Activated naive CD4-positive, alpha-beta T cell (primary cell): ENCODE measurements around the gene KRT75.

ENCODE experiments used
- DNase-seq, 4 experiments: peaks; one replicate each; lab custom pipeline; 2025; lab: John Stamatoyannopoulos, UW

The KRT75 gene

DNA sequence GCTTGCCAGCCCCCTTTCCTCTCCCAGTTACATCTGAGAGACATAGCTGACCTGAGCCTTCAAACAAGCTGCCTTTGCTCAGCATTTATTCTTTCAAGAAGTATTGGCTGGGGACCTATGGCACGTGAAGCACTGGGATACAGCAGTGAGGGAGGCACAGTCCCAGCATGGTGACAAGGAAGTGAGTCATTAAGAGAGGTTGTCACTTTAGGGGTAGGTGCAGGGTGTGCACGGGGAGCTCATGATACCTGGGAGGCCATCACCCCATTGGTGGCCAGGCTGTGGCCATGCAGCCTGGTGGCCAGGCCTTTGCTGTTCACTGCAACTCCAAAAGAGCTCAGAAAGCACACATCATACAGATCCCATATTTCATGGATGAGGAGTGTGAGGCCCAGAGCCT, 5.7 kb upstream of the KRT75 start:
- no peak for DNase-seq

DNA sequence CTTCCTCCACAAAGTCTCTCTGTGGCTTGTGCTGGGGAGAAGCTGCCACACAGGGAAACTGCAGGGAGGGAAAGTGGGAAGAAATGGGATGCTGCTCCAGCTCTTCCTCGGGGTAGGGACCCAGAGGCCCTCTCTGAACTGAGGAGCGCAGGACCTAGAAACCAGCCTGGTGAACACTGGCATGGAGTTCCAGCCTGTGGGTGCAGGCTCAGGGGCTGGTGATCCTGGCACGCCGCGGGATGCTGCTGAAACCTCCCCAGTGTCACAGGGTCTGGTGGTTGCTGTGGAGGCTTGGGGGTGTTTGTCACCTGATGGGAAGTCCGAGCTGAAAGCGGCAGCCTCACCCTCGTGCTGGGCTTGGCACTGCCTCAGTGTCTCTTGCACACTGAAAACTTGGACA, 5.2 kb upstream of the KRT75 start:
- DNase-seq: no peak

DNA sequence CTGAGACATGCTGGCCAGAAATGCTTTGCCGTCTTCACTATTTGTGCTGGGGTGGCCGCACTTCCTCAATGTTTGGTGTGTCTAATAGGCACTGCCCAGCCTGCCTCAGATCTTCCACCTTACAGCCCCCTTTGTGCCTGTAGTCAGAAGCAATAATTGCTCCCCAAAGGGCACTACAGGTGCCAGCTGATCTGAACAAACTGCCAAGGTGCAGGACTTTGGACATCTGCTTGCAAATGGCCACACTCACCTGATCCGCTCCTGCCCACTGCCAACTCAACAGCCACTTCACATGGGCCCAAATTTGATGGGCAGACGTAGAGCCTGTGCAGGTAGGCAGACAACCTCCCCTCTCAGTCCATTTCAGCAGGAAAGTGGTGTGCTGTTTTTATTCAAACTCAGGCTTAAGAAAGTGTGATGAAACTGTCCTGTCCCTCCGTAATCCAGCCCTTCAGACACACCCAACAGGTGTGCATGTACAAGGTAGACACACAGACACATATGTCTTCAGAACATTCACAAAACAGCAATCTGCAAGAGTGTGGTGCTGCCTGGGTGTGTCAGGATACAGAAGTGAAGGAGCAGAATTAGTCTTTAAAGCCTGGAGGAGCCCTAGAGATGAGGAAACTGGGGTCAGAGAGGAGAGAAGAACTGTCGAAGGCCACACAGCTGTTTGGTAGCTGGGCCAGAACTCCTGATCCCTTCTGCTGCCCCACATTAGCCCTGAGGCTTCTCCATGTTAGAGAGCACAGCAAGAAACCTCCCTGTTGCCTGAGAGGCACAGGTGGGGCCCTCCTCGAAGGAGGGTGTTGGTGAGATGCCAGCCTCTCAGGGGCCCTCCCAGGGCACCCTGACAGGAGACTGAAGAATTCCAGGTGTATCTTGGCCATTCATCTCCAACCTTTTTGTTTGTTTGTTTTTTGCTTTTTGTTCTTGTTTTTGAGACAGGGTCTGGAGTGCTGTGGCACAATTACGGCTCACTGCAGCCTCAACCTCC, 4.4 kb upstream of the KRT75 start:
- no peak for DNase-seq

- no peak for DNase-seq
These were observed 3.3 kb upstream of the KRT75 start for GRCh38 chr12:52437508-52437907.

DNA sequence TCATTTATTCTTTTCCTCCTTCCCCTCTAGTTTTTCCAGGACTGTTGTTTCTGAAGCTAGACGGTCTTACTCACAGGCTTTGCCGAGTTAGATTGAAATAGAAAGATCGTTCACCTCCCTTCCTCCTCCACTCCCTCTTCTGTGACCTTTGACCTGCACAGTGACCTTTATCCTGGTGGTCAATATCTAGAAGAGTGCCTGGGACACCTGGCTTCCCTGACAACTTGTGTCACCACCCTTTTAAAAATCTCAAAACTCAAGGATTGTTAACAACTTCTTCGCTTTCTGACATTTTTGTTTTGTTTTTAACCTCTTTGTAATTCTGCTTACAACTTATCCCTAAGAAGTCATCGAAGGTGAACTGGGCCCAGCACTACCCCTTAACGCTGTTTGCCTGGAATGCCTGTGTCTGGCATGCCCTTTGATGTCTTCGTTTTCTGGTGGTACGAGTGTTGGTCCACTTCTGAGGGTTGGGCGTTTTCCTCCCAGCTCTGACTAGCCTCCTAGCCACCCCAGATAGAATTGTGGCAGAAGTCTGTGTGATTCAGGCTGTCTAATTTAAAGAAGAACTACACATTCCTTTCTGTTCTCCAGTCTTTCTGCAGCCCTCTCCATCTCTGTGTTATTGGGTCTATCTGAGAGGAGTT, 2.8 kb upstream of the KRT75 start:
- no peak for DNase-seq

DNA sequence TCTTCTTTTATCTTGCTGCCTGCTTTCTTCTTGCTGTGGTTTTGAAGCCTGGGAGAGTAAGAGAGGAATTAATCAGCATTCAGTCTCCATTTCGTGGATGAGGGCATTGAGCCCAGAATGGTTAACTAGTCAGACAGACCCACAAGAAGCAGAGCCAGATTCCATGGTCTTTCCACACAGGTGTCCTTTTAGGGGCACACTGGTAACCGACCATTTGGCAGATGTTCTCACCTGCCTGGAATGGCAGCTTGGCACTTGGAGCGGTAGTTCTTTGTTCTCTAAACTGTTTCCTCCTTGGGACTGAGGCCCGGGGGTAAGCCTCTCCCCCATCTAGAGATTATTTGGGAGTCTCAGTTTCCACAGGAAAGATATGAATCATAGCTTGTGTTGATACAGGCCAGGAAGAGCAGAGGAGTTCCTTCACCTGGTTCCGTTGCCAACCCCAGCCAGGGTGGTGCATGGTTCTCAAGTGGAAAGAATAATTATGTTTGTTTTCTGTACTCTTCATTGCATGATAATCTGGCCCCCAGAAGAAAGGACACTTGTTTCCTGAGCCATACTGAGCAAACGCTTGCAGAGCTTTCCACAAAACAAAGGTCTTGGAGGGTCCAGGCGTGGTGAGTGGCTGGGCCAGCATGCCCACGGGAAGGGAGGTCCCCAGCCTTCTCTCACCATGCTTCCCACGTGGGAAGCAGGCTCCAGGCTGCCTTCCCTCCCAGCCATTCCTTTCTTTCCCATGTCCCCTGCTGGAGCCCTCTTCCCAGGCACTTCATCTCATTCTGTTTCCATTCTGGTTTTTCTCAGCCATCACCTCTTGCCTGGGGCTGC, 2.0 kb upstream of the KRT75 start:
- DNase-seq: no peak

- no peak for DNase-seq
These were observed 1.5 kb upstream of the KRT75 start for GRCh38 chr12:52435659-52435999.

DNA sequence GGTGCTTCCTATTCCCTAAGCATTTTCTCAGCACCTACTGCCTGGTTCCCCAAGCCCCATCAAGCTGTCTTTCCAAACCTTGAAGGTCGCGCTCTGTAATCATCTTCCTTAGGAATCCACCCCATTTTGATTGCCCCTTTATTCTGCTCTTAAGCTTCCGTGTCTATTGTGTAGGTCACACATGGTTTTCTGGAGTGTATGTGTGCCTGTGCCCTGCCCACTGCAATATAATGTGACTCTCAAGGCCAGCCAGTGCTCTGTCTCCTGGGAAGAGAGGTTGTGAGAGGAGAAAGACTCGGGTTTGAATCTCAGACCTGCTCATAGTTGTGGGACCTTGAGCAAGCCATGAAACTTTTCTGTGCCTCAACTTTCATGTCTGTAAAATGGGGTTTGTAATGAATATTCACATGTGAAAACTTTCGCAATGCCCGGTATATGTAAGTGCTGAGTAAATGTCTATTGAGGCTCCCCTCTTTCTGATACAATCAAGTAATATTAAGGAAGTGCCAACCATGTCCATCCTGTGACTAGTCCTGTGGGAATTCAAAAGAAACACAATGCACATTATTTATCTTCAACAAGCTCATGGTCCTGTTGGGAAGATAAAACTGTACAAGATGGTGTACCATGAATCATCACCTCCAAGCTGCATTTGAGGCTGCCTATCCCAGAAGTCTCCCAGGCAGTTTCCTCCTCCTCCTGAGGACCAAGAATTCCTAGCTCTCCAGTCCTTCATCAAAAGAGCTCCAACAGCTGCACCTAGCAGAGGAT, 774 bp upstream of the KRT75 start:
- no peak for DNase-seq

DNA sequence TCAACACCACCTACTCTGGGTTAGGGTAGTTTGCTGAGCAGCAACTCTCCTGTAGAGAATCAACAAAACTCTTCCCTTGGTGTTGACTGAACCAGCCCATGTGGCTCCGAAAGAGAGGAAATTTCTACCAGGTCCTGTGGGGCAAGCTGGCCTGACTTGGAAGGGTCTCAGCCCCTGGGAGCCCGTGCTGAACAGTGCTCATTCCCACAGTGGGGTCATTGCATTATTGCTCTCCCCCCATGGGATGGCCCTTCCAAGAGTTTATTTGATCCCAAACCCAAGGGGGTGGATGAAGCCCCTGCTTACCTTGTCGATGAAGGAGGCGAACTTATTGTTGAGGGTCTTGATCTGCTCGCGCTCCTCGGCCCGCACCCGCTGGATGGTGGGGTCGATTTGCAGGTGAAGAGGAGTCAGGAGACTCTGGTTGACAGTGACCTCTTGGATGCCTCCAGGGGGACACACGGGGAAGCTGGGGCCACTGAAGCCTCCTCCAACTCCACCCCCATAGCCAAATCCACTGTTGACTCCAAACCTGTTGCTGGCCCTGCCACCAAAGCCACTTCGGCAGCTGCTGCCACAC, 580 bp downstream of the KRT75 start:
- no peak for DNase-seq

DNA sequence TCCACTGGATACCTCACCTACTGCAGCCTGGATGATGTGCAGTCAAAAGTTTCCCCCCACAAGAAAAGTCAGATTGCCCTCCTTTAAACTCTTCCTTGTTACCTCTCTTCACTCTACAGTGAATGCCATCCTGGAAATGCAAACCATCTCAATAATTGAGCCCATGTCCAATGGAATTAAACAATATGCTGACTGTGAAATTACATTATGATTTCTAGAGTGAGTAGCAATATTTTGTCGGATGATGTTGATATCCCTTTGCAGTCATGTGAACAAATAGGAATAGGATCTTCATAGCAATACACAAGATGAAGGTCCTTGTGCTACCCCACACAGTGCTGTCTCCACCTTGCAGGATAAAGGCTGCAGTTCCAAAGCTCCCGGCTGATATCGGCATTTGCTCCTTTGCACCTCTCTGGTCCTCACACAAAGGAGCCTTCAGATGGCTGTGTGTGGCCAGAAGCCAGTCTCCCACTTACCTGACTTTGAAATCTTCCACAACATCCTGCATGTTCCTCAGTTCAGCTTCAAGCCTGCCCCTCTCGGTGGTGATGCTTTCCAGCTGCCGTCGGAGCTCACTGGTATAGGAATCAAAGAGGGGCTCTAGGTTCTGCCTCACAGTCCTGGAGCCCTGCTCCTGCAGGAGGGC, 1.5 kb downstream of the KRT75 start:
- no peak for DNase-seq

DNA sequence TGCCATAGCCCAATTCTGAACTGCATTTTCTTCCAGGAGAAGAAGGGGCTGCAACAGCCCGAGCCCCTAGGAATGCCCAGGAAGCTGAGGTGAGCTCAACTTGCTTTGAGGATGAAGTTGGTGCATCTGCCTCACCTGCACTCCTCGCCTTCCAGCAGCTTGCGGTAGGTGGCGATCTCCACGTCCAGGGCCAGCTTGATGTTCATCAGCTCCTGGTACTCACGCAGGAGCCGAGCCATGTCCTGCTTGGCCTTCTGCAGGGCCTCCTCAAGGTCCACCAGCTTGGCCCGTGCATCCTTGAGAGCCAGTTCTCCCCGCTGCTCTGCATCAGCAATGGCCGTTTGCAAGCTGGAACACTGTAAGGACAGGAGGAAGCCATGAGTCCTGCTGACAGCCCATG, 6.0 kb downstream of the KRT75 start:
- no peak for DNase-seq

- DNase-seq: no peak
These were observed 7.1 kb downstream of the KRT75 start for GRCh38 chr12:52427083-52427482.

DNA sequence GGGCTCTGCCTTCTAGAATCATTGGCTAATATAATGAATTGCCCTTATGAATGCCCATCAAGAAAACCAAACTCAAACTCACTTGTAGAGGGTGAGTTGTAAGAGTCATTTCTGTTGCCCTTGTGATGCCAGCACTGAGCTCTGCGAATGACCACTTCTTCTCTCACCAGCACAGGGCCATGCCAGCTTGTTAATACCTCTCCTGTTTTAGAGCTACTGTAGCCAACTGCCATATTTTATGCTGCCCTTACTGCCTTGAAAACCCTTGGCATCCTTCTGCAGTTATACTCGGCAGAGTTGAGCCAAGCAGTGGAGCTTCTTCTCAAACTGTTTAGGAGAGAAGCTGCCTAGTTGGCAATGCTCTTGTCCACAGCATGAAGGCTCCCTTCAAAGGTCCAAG, 8.1 kb downstream of the KRT75 start:
- DNase-seq: no peak

- no peak for DNase-seq
These were observed 8.7 kb downstream of the KRT75 start for GRCh38 chr12:52425466-52425865.

- no peak for DNase-seq
These were observed 10.3 kb downstream of the KRT75 start for GRCh38 chr12:52423661-52424500.

DNA sequence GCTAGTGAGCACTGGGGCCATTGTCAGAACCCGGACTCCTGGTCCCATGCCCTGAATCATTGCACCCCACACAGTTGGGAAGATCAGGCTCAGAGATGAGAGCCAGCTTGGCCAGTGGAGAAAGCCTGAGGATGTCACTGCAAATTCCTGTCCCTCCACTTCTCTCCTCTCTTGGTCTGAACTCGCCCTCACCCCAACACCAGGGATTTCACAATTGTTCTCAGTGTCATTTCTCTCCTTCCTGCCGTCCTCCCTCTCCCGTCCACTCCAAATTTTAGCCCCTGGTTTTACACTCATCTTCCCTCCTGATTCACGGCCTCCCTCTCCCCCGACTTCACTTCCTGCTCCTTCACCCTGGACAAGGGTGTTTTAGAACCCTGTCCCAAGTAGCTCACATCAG, 11.1 kb downstream of the KRT75 start:
- DNase-seq: no peak

- DNase-seq: no peak
These were observed 14.5 kb downstream of the KRT75 start for GRCh38 chr12:52419656-52420055.

DNA sequence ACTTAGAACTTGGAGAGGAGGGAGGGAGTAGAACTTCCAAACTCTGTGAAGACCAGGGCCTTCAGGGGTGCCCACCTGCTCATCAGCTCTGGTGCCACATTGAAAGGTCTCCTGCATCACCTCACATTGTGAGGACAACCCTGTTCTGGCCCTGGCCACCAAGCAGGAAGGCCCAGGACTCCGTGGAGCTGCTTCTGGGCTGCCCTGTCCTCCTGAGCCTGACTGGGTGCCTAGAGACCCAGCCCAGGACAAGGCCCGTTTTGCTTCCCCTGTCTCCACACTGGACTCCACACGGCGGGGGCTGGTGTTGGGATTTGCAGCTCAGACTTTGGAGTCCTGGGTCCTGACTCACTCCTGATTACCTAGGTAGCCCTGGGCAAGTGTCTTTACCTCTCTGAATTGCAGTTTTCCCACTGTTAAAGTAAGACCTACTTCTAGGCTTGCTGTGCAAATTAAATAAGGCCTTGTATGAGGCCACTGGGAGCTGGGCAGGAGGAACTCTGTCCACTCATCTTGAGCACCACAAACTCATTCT, 15.5 kb downstream of the KRT75 start:
- DNase-seq: no peak

- no peak for DNase-seq
These were observed 16.4 kb downstream of the KRT75 start for GRCh38 chr12:52417740-52418139.

DNA sequence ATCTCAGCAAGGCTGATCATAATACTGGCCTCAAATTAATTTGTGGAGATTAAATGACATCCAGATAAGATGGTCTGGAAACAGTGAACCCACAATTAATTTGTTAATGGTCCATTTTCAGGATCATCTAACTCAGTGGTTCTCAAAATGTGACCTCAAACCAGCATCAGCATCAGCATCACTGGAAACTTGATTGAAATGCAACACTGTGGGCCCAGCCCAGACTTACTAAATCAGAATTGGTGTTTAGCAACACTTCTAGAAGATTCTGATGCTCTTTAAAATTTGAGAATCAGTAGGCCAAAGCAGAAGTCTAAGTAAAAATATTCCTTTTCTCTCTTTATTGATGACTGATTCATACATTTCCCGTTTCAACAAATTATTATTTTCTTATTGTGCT, 17.4 kb downstream of the KRT75 start:
- DNase-seq: no peak
